ENCODE measurements around the gene ASNSD1. TPM values are rescaled to one million over a fixed set of nuclear protein-coding genes. Genes with fewer than 3 reads are reported as not detected.

Gene ASNSD1
- total and polyA plus RNA-seq, 9 of the 15 experiments (the other 6 are each of a cell fraction or from before 2014, with no cell fraction given), result 23.9 to 56.4 (median 38.3) TPM

DNA sequence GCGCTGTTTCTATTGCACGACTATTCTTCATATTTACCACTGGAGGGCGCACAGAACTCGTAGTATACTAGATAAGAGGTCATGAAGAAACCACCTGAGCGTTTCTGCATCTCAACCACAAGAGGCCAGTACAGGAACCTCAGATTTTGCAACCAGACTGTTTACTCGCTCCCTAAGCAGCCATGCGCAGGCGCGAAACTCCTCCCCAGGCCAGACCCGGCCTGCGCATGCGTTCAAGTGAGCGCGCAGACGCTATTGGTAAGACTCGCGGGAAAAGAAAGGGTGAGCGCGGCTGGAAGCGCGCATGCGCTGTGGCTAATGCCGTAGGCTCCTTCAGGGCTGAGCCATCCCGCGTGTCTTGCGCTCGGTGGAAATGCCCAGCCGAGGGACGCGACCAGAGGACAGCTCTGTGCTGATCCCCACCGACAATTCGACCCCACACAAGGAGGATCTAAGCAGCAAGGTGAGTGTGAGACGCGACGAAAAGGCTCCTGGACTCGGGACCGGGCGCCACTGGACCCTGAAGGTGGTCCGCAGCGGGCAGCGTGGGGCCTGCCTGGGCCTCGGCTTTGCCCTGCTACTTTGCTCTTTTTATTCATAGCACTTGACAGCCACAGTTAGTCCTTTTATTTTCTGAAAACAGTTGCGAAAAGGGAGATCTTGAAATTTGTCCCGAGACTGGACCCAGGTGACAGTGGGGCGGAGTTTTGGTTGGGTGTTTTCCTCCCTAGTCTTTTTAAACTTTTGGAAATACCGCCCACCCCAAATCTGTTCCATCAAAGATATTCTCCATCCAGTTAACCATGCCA lies at the start of gene ASNSD1 (continued):
- TF ChIP-seq ZNF444 (CRISPR knock-in tag; IDR thresholded peaks at IDR 0.05), result no peak
- no peak for TF ChIP-seq GABPB2 (CRISPR knock-in tag; conservative IDR thresholded peaks at IDR 0.05)
- peak; percentile 66 to 67; a peak in 2 of 4 replicates for TF ChIP-seq FOXA3 (CRISPR knock-in tag; conservative IDR thresholded peaks at IDR 0.05 in 1 of 2, IDR thresholded peaks at IDR 0.05 in 1 of 2)
- TF ChIP-seq CREM (IDR thresholded peaks at IDR 0.05; ENCODE audit: low read depth), result no peak; the same call in 1 of the 2 replicates
- TF ChIP-seq ELK1 (CRISPR knock-in tag; IDR thresholded peaks at IDR 0.05), result no peak
- no peak for TF ChIP-seq DPF2 (IDR thresholded peaks at IDR 0.05)
- TF ChIP-seq, protein P1, sequence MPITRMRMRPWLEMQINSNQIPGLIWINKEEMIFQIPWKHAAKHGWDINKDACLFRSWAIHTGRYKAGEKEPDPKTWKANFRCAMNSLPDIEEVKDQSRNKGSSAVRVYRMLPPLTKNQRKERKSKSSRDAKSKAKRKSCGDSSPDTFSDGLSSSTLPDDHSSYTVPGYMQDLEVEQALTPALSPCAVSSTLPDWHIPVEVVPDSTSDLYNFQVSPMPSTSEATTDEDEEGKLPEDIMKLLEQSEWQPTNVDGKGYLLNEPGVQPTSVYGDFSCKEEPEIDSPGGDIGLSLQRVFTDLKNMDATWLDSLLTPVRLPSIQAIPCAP (CRISPR knock-in tag; IDR thresholded peaks at IDR 0.05; ENCODE audit: borderline replicate concordance), result no peak
- TF ChIP-seq LEF1 (IDR thresholded peaks at IDR 0.05), result no peak
- no peak for TF ChIP-seq ZNF79 (CRISPR knock-in tag; IDR thresholded peaks at IDR 0.05; ENCODE audit: low read depth)
- no peak for TF ChIP-seq ZNF133 (CRISPR knock-in tag; IDR thresholded peaks at IDR 0.05)
- peak; percentile 47 for TF ChIP-seq TAF9B (IDR thresholded peaks at IDR 0.05; ENCODE audit: partially characterized antibody)
- TF ChIP-seq, protein P2, sequence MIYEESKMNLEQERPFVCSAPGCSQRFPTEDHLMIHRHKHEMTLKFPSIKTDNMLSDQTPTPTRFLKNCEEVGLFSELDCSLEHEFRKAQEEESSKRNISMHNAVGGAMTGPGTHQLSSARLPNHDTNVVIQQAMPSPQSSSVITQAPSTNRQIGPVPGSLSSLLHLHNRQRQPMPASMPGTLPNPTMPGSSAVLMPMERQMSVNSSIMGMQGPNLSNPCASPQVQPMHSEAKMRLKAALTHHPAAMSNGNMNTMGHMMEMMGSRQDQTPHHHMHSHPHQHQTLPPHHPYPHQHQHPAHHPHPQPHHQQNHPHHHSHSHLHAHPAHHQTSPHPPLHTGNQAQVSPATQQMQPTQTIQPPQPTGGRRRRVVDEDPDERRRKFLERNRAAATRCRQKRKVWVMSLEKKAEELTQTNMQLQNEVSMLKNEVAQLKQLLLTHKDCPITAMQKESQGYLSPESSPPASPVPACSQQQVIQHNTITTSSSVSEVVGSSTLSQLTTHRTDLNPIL (CRISPR knock-in tag; IDR thresholded peaks at IDR 0.05), result no peak
- 0 out of 2 replicates have a peak, but pooled peaks have one; percentile 61 for TF ChIP-seq AFF4 (CRISPR knock-in tag; IDR thresholded peaks at IDR 0.05)
- TF ChIP-seq XRCC3 (IDR thresholded peaks at IDR 0.05), result no peak
- peak; percentile 37; the same call in 1 of the 2 replicates for TF ChIP-seq FOXP1 (CRISPR knock-in tag; IDR thresholded peaks at IDR 0.05)
- TF ChIP-seq JUN (IDR thresholded peaks at IDR 0.05; ENCODE audit: borderline replicate concordance, low read depth, low read length), result no peak
- TF ChIP-seq JUN (CRISPR knock-in tag; IDR thresholded peaks at IDR 0.05; ENCODE audit: borderline replicate concordance), result no peak
- peak; percentile 43 for TF ChIP-seq CXXC5 (CRISPR knock-in tag; IDR thresholded peaks at IDR 0.05)
